ENCODE measurements around the gene SORBS2. TPM values are rescaled to one million over a fixed set of nuclear protein-coding genes. Genes with fewer than 3 reads are reported as not detected.

SORBS2 gene
- total RNA-seq, 1 experiment from 2014 or later = 9.7 TPM

- Histone ChIP-seq H3K56ac (ENCODE audit: insufficient read length, low read depth, low read length) (no peak overlapping the region), H4K91ac (ENCODE audit: insufficient read length, low read depth, low read length) (no peak overlapping the region), H4K20me1 (ENCODE audit: control insufficient read depth, insufficient read depth, insufficient read length) (no peaks in the 10 kb centered on the region), H3K27me3 (ENCODE audit: insufficient read depth, low read length) (no peaks in the 10 kb centered on the region; the same call in 1 of the 2 replicates), H3K79me2 (ENCODE audit: insufficient read depth, low read length) (no peaks in the 10 kb centered on the region), H3T11ph (ENCODE audit: low read length) (no peak overlapping the region), H2AFZ (ENCODE audit: low read length) (no peak overlapping the region), H2BK5ac (ENCODE audit: insufficient read length, low read length) (no peak overlapping the region), H4K5ac (ENCODE audit: insufficient read length, low read depth, low read length) (no peak overlapping the region), H3K4ac (ENCODE audit: low read depth, low read length) (no peak overlapping the region), H3K27ac (ENCODE audit: insufficient read length, low read depth, low read length) (no peak overlapping the region), H2BK15ac (ENCODE audit: low read depth, low read length) (no peak overlapping the region), H2BK12ac (ENCODE audit: insufficient read length, low read depth, low read length) (no peak overlapping the region), H3K9me3 (ENCODE audit: control insufficient read depth, low read depth, low read length) (no peaks in the 10 kb centered on the region), H3K4me2 (ENCODE audit: insufficient read depth, insufficient read length, low read length) (no peak overlapping the region), H3K79me1 (ENCODE audit: insufficient read depth, low read depth, low read length, poor library complexity, severe bottlenecking) (no peaks in the 10 kb centered on the region), H4K8ac (replicated peaks; ENCODE audit: insufficient read length, low read depth, low read length) (no peak overlapping the region), H2BK20ac (ENCODE audit: low read depth, low read length, poor library complexity, severe bottlenecking) (no peak overlapping the region), H3K23ac (ENCODE audit: insufficient read length, low read depth, low read length) (no peak overlapping the region), H2AK5ac (ENCODE audit: insufficient read length, low read length) (no peak overlapping the region), H3K4me1 (ENCODE audit: insufficient read depth, low read length) (peaks cover 2% of the 10 kb centered on the region; the same call in 1 of the 2 replicates), H3K23me2 (ENCODE audit: insufficient read length, low read depth, low read length, poor library complexity, severe bottlenecking) (no peaks in the 10 kb centered on the region), H3K9ac (ENCODE audit: extremely low read depth, insufficient read length, low read length) (no peak overlapping the region), H3K14ac (ENCODE audit: insufficient read depth, low read length) (no peak overlapping the region), H2BK120ac (ENCODE audit: low read depth, low read length, poor library complexity, severe bottlenecking) (no peak overlapping the region), H3K18ac (ENCODE audit: insufficient read length, low read depth, low read length) (no peak overlapping the region)
- Mint-ChIP-seq H3K4me1 (peaks cover 39 to 43% of the 10 kb centered on the region in 2 experiments), H3K9me3 (no peaks in the 10 kb centered on the region), H3K27me3 (ENCODE audit: low read depth) (no peaks in the 10 kb centered on the region), H3K27ac (no peak overlapping the region), H3K36me3 (ENCODE audit: insufficient read depth in 1 of 3, low read depth in 3 of 3) (peaks cover 7 to 37% (median 34%) of the 10 kb centered on the region in 3 experiments), H3K4me3 (no peak overlapping the region)
- WGBS (ENCODE audit: extremely low coverage, insufficient read length, low lambda C conversion rate) = no CpG with 5 or more reads among the region's 4 CpGs
- DNase-seq = no peak
- TF ChIP-seq, protein P1, sequence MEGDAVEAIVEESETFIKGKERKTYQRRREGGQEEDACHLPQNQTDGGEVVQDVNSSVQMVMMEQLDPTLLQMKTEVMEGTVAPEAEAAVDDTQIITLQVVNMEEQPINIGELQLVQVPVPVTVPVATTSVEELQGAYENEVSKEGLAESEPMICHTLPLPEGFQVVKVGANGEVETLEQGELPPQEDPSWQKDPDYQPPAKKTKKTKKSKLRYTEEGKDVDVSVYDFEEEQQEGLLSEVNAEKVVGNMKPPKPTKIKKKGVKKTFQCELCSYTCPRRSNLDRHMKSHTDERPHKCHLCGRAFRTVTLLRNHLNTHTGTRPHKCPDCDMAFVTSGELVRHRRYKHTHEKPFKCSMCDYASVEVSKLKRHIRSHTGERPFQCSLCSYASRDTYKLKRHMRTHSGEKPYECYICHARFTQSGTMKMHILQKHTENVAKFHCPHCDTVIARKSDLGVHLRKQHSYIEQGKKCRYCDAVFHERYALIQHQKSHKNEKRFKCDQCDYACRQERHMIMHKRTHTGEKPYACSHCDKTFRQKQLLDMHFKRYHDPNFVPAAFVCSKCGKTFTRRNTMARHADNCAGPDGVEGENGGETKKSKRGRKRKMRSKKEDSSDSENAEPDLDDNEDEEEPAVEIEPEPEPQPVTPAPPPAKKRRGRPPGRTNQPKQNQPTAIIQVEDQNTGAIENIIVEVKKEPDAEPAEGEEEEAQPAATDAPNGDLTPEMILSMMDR (conservative IDR thresholded peaks at IDR 0.05) = no peak
These were observed 167.6 kb downstream of the SORBS2 start for GRCh38 chr4:185644408-185644807.
